NCI-H2196 (cell line): ENCODE measurements around the gene BAZ2B.

Experiments used
- DNase-seq: peaks from one replicate; lab custom pipeline; 2025; ENCODE audit not compliant: unreplicated experiment; lab: John Stamatoyannopoulos, UW

Gene BAZ2B

GRCh38 chr2:159573846-159574606 lies 42.3 kb downstream of the BAZ2B start:
- DNase-seq, result no peak

- DNase-seq, result no peak
Measured at GRCh38 chr2:159573294-159573693, 43.1 kb downstream of the BAZ2B start.

- no peak for DNase-seq
Measured at GRCh38 chr2:159572459-159572858, 43.9 kb downstream of the BAZ2B start.

- DNase-seq, result no peak
Measured at GRCh38 chr2:159571540-159572260, 44.6 kb downstream of the BAZ2B start.

- DNase-seq, result no peak
Measured at GRCh38 chr2:159564081-159564480, 52.3 kb downstream of the BAZ2B start.

GRCh38 chr2:159562248-159562647 lies 54.1 kb downstream of the BAZ2B start:
- no peak for DNase-seq

- DNase-seq, result no peak
Measured at GRCh38 chr2:159561786-159562185, 54.6 kb downstream of the BAZ2B start.

GRCh38 chr2:159561242-159561641 lies 55.1 kb downstream of the BAZ2B start:
- no peak for DNase-seq

GRCh38 chr2:159559034-159559433 lies 57.3 kb downstream of the BAZ2B start:
- no peak for DNase-seq

GRCh38 chr2:159558479-159558878 lies 57.9 kb downstream of the BAZ2B start:
- DNase-seq, result no peak

GRCh38 chr2:159557437-159558034 lies 58.8 kb downstream of the BAZ2B start:
- DNase-seq, result no peak

GRCh38 chr2:159555651-159556392 lies 60.5 kb downstream of the BAZ2B start:
- DNase-seq, result no peak

GRCh38 chr2:159553727-159554126 lies 62.6 kb downstream of the BAZ2B start:
- no peak for DNase-seq

- no peak for DNase-seq
Measured at GRCh38 chr2:159551806-159552205, 64.5 kb downstream of the BAZ2B start.

- no peak for DNase-seq
Measured at GRCh38 chr2:159550231-159550630, 66.1 kb downstream of the BAZ2B start.

GRCh38 chr2:159549234-159549633 lies 67.1 kb downstream of the BAZ2B start:
- DNase-seq, result no peak

GRCh38 chr2:159546716-159547430 lies 69.5 kb downstream of the BAZ2B start:
- DNase-seq, result no peak

- DNase-seq, result no peak
Measured at GRCh38 chr2:159546039-159546438, 70.3 kb downstream of the BAZ2B start.

- no peak for DNase-seq
Measured at GRCh38 chr2:159545085-159545484, 71.3 kb downstream of the BAZ2B start.

- no peak for DNase-seq
Measured at GRCh38 chr2:159542101-159542500, 74.2 kb downstream of the BAZ2B start.

GRCh38 chr2:159539701-159540100 lies 76.6 kb downstream of the BAZ2B start:
- no peak for DNase-seq
